Ovary (tissue), 3 donors: ENCODE results near the gene PIGN.

ENCODE experiments used
- EP300 ChIP-seq: sonication (generic); formaldehyde crosslinking; IDR thresholded peaks from one replicate; pipeline ENCODE4 v1.6.1; 2017; ENCODE audit warnings: antibody characterized with exemption
- POLR2A ChIP-seq: fragments of 450-650 bp; IDR thresholded peaks from one replicate; pipeline ENCODE4 v1.6.1; 2017; ENCODE audit warnings: antibody characterized with exemption, mild to moderate bottlenecking, moderate library complexity
- TF ChIP-seq, protein P1 (sequence below), 3 donors: fragments of 450-650 bp in 2 of 3; fragments of 200-600 bp in 1 of 3; IDR thresholded peaks; one replicate each; pipeline versions ENCODE4 v1.5.1 to v1.8.0; 2016 to 2022; ENCODE audit warnings: antibody characterized with exemption in 3 of 3, mild to moderate bottlenecking in 1 of 3
- donor health status: DM: no; HTN: no; CAD: no.

DNA sequence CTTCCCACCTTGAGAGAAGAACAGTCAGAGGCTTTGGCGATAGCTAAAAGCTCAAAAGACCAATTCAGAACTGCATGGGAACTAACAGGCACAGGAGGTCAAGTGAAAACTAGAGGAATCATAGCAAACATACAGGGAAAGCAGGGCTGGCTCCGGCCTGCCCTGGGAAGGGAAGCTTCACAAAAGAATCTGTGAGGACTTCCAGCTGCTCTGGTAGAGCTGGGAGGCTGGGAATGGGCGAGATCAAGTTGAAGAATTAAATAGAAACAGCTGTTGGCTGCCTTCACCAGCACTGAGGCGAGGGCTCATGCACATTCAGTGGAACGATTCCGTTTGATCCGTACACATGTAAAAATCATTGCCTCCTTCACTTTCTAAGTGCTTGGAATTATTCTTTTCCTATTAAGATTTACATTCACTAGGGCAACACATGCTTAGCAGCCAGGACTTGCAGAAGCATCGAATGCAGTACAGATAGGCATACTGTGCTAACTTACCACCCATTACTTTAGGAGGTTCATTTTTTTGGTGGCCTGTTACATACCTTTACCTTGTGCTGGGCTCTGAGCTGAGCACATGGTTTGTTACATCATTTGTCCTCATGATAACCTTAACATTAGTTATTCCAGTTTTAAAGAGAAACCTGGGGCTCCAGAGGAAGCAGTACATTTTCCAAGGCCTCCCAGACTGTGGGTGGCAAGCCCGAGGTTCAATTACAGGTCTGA, 168.7 kb downstream of the PIGN start:
- no peak for TF ChIP-seq POLR2A
- TF ChIP-seq, protein P1, sequence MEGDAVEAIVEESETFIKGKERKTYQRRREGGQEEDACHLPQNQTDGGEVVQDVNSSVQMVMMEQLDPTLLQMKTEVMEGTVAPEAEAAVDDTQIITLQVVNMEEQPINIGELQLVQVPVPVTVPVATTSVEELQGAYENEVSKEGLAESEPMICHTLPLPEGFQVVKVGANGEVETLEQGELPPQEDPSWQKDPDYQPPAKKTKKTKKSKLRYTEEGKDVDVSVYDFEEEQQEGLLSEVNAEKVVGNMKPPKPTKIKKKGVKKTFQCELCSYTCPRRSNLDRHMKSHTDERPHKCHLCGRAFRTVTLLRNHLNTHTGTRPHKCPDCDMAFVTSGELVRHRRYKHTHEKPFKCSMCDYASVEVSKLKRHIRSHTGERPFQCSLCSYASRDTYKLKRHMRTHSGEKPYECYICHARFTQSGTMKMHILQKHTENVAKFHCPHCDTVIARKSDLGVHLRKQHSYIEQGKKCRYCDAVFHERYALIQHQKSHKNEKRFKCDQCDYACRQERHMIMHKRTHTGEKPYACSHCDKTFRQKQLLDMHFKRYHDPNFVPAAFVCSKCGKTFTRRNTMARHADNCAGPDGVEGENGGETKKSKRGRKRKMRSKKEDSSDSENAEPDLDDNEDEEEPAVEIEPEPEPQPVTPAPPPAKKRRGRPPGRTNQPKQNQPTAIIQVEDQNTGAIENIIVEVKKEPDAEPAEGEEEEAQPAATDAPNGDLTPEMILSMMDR (IDR thresholded peaks at IDR 0.05): no peak
- no peak for TF ChIP-seq EP300
